T-cell (primary cell): Measurements from ENCODE around the gene PCARE. TPM values are rescaled to one million over a fixed set of nuclear protein-coding genes. Genes with fewer than 3 reads are reported as not detected.

Experiments
- ATAC-seq, 4 experiments: fragments of 200-7000 bp in 3 of 4; fragments of 150-1000 bp in 1 of 4; cut with Tn5 transposase; replicated peaks in 1 of 4; 1 replicate in 3 of 4; 2 replicates in 1 of 4; pipeline ENCODE4 v1.10.0; 2021; ENCODE audit warnings: moderate library complexity in 3 of 4, mild to moderate bottlenecking in 2 of 4, moderate number of reproducible peaks in 1 of 4
- CTCF ChIA-PET, 2 donors: fragments of 300-600 bp; sonication (Branson Sonifier 250); formaldehyde crosslinking; loops; one replicate each; lab custom pipeline; 2022; ENCODE audit warnings: antibody characterized with exemption in 2 of 2; lab: Charles Lee
- POLR2A ChIA-PET, 2 donors: fragments of 300-600 bp; sonication (Branson Sonifier 250); formaldehyde crosslinking; loops; one replicate each; lab custom pipeline; 2022; ENCODE audit warnings: antibody characterized with exemption in 2 of 2; lab: Charles Lee
- DNase-seq, 35 experiments: peaks; one replicate each; pipeline versions ENCODE4 v3.0.0 to v3.0.0-alpha.2; 2013 to 2023
- H3K27ac ChIP-seq: one replicate; pipeline ENCODE4 v1.5.1; 2013; ENCODE audit warnings: low read length
- H3K27me3 ChIP-seq, 2 experiments: replicated peaks in 1 of 2; 1 replicate in 1 of 2; 2 replicates in 1 of 2; pipeline versions ENCODE4 v1.6.1 to v1.7.0; 2013; ENCODE audit warnings: low read length in 1 of 2, mixed read lengths in 1 of 2; ENCODE audit not compliant: control insufficient read depth in 2 of 2, insufficient read depth in 2 of 2; ENCODE audit errors: extremely low read depth in 1 of 2
- H3K36me3 ChIP-seq, 2 donors: 1 replicate in 1 of 2; 2 replicates in 1 of 2; pipeline versions ENCODE4 v1.6.1 to v1.7.0; 2013; ENCODE audit warnings: low read length in 1 of 2; ENCODE audit not compliant: control insufficient read depth in 2 of 2, insufficient read depth in 1 of 2; ENCODE audit errors: extremely low read depth in 1 of 2
- H3K4me1 ChIP-seq, 2 experiments: 1 replicate in 1 of 2; 2 replicates in 1 of 2; pipeline versions ENCODE4 v1.6.1 to v1.7.0; 2013; ENCODE audit warnings: low read length in 2 of 2, mixed read lengths in 1 of 2; ENCODE audit not compliant: insufficient read depth in 2 of 2, control insufficient read depth in 1 of 2; ENCODE audit errors: extremely low read depth in 1 of 2
- H3K4me3 ChIP-seq, 2 donors: 1 replicate in 1 of 2; 2 replicates in 1 of 2; pipeline versions ENCODE4 v1.5.1 to v1.7.0; 2013; ENCODE audit warnings: mild to moderate bottlenecking in 2 of 2, low read length in 1 of 2, moderate library complexity in 1 of 2; ENCODE audit not compliant: control insufficient read depth in 1 of 2; ENCODE audit errors: extremely low read depth in 1 of 2
- H3K9me3 ChIP-seq: 2 replicates; pipeline ENCODE4 v1.7.0; 2013
- H3K27ac Mint-ChIP-seq, 2 donors: one replicate each; pipeline ENCODE4 v1.8.0; 2020 to 2021; ENCODE audit warnings: mild to moderate bottlenecking in 2 of 2, mixed read lengths in 2 of 2
- H3K27me3 Mint-ChIP-seq, 2 donors: one replicate each; pipeline ENCODE4 v1.8.0; 2021 to 2022; ENCODE audit warnings: mixed read lengths in 2 of 2
- H3K36me3 Mint-ChIP-seq: one replicate; pipeline ENCODE4 v1.8.0; 2021; ENCODE audit warnings: mixed read lengths
- H3K4me1 Mint-ChIP-seq, 3 donors: one replicate each; pipeline ENCODE4 v1.8.0; 2020 to 2022; ENCODE audit warnings: mixed read lengths in 3 of 3, mild to moderate bottlenecking in 1 of 3
- H3K4me3 Mint-ChIP-seq, 3 donors: one replicate each; pipeline ENCODE4 v1.8.0; 2020 to 2022; ENCODE audit warnings: mild to moderate bottlenecking in 3 of 3, mixed read lengths in 3 of 3, moderate library complexity in 3 of 3
- H3K9me3 Mint-ChIP-seq, 3 donors: one replicate each; pipeline ENCODE4 v1.8.0; 2020 to 2022; ENCODE audit warnings: mixed read lengths in 3 of 3
- WGBS: methylation state at CpG from one replicate; pipeline ENCODE4 v1.1.5; 2013; ENCODE audit warnings: missing lambda C conversion rate; ENCODE audit not compliant: insufficient coverage; 5-methylcytosine and 5-hydroxymethylcytosine counted together
- total RNA-seq, 35 experiments: library from RNA in 6 of 35; stranded (reverse) in 6 of 35; fragments of 120-200 nt in 1 of 35; gene quantifications; one replicate each; pipeline versions ENCODE4 v1.2.1 to v1.2.4 and lab custom pipeline; 2013 to 2026

Gene PCARE
- total RNA-seq, 5 donors from 2014 or later (not counting 1 experiment from before 2014, with no cell fraction given): not detected

DNA sequence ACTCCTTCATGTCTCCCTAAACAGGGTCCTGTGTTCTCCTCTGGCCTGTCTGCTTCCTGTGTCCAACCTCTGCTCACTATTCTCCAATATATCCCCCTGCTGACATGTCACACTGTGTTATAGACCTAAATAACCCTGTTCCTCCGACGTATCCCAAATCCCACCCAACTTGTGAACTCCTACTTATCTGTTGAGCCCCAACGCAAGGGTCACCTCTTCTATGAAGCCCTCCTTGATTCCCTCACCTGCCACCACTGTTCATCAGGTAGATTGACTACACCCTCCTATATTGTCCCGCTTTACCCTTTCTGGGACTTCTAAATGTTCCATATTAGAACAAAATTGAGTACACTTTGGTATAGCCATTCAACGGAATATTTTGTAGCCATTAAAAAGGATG lies 42.1 kb downstream of the PCARE start:
- no peaks in the 10 kb centered on the region for H3K27me3 Mint-ChIP-seq
- Histone ChIP-seq H3K4me1 (peaks cover 0 to 23% of the 10 kb centered on the region in 2 experiments), H3K27ac (no peak overlapping the region), H3K36me3 (peaks cover 0 to 6% of the 10 kb centered on the region in 2 donors), H3K27me3 (no peaks in the 10 kb centered on the region), H3K4me3 (no peak overlapping the region), H3K9me3 (no peaks in the 10 kb centered on the region)
- H3K4me1 Mint-ChIP-seq: peaks cover 11 to 18% (median 16%) of the 10 kb centered on the region in 3 donors
- no peaks in the 10 kb centered on the region for H3K9me3 Mint-ChIP-seq
- DNase-seq (no peak), ATAC-seq (no peak)
- WGBS: 97% methylated on average over 3 of the region's 5 CpGs
- no peak overlapping the region for H3K4me3 Mint-ChIP-seq
- no peak overlapping the region for H3K27ac Mint-ChIP-seq
- ChIA-PET POLR2A (no interaction called here), CTCF (no interaction called here)
- peaks cover 6% of the 10 kb centered on the region for H3K36me3 Mint-ChIP-seq

DNA sequence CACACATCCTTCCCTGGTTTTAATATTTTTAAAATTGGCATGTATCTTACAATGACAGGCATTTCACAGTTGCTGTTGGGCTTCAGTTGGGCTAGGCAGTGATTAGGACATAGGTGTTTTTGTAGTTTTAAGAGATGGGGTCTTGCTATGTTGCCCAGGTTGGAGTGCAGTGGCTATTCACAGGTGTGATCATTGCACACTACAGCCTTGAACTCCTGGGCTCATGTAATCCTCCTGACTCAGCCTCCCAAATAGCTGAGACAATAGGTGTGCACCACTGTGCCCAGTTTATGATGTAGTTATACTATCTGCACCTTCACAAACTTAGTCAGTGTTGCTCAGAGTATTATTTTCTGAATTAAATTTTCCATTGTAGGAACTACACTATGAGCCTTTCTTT lies 43.3 kb downstream of the PCARE start:
- DNase-seq (no peak), ATAC-seq (no peak)
- no peaks in the 10 kb centered on the region for H3K27me3 ChIP-seq
- CTCF ChIA-PET: no interaction called here
- peaks cover 0 to 3% of the 10 kb centered on the region in 2 donors for H3K36me3 ChIP-seq
- H3K4me3 ChIP-seq: no peak overlapping the region
- Mint-ChIP-seq H3K27me3 (no peaks in the 10 kb centered on the region), H3K9me3 (no peaks in the 10 kb centered on the region), H3K27ac (no peak overlapping the region), H3K4me3 (no peak overlapping the region), H3K4me1 (peaks cover 11 to 16% (median 15%) of the 10 kb centered on the region in 3 donors), H3K36me3 (peaks cover 6% of the 10 kb centered on the region)
- H3K9me3 ChIP-seq: no peaks in the 10 kb centered on the region
- no peak overlapping the region for H3K27ac ChIP-seq
- POLR2A ChIA-PET: no interaction called here
- H3K4me1 ChIP-seq: peaks cover 0 to 23% of the 10 kb centered on the region in 2 experiments

- H3K4me1 ChIP-seq: no peaks in the 10 kb centered on the region
- ATAC-seq: no peak
- H3K9me3 ChIP-seq: no peaks in the 10 kb centered on the region
- Mint-ChIP-seq H3K27me3 (no peaks in the 10 kb centered on the region), H3K4me1 (no peaks in the 10 kb centered on the region), H3K4me3 (no peak overlapping the region), H3K36me3 (peaks cover 6% of the 10 kb centered on the region), H3K27ac (no peak overlapping the region), H3K9me3 (no peaks in the 10 kb centered on the region)
- ChIA-PET POLR2A (no interaction called here), CTCF (interaction anchor here in 1 of 2 donors (0.5 kb wide), 1 partner anchor 187 kb away, joined by 8 read pairs; no protein-coding TSS in a partner anchor)
- H3K4me3 ChIP-seq: no peak overlapping the region
- no peak overlapping the region for H3K27ac ChIP-seq
- peaks cover 0 to 3% of the 10 kb centered on the region in 2 donors for H3K36me3 ChIP-seq
- WGBS: 100% methylated on average over 2 of the region's 3 CpGs
- no peak for DNase-seq
- H3K27me3 ChIP-seq: no peaks in the 10 kb centered on the region
Measured at GRCh38 chr2:29025711-29026110, 48.6 kb downstream of the PCARE start.

DNA sequence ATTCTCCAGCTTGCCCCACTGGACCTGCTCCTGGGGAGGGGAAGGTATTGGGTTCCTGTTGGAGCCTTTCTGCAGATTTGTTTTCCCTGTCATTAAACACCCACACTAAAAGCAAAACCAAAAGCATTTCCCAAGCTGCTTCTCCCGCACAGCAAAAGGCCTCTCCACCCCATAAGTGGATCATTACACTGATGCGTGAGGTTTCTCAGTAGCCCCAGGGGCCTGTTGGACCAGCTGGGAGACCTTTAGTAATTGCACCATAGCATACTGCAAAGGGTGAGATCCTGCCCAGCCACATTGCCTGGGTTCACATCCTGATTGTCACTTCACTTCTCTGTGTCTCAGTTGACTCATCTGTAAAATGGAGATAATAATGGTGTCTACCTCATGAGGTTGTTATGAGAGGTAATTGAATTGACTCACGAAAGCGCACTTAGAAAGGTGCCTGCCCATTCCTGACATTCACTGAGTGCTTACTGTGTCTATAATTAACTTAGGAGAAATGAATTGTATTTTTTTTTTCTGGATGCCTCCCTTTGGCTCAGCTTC lies 49.4 kb downstream of the PCARE start:
- Mint-ChIP-seq H3K27ac (no peak overlapping the region), H3K36me3 (peaks cover 3% of the 10 kb centered on the region), H3K4me3 (no peak overlapping the region), H3K27me3 (no peaks in the 10 kb centered on the region), H3K4me1 (no peaks in the 10 kb centered on the region), H3K9me3 (no peaks in the 10 kb centered on the region)
- POLR2A ChIA-PET: no interaction called here
- no peak for ATAC-seq
- WGBS: 100% methylated on average over 2 of the region's 4 CpGs
- Histone ChIP-seq H3K4me1 (no peaks in the 10 kb centered on the region), H3K9me3 (no peaks in the 10 kb centered on the region), H3K27me3 (no peaks in the 10 kb centered on the region), H3K27ac (no peak overlapping the region), H3K4me3 (no peak overlapping the region), H3K36me3 (peaks cover 0 to 3% of the 10 kb centered on the region in 2 donors)
- DNase-seq: no peak
- CTCF ChIA-PET: no interaction called here

DNA sequence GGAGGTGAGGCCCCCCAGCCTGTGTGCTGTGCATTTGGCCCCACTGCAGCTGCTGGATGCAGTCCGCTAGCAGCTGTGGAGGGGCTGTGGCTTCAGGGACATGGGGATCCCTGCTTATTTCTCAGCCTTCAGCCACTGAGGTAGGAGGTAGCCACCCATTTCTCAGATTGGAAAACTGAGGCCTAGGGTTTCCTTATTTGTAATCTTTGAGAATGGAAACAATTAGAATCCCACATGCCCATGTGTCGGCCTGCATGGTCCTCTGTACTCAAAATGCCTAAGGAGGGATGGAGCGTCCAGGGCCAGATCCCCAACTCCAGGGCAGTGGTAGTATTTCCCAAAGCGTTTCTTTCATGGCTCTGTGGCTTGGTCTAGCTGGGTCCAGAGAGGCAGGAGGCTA lies 51.1 kb downstream of the PCARE start:
- Histone ChIP-seq H3K27ac (no peak overlapping the region), H3K4me1 (peaks cover 0 to 1% of the 10 kb centered on the region in 2 experiments), H3K36me3 (peaks cover 0 to 3% of the 10 kb centered on the region in 2 donors), H3K27me3 (no peaks in the 10 kb centered on the region), H3K9me3 (no peaks in the 10 kb centered on the region), H3K4me3 (no peak overlapping the region)
- ATAC-seq (no peak), DNase-seq (no peak)
- no peaks in the 10 kb centered on the region for H3K27me3 Mint-ChIP-seq
- H3K36me3 Mint-ChIP-seq: peaks cover 3% of the 10 kb centered on the region
- ChIA-PET CTCF (no interaction called here), POLR2A (no interaction called here)
- peaks cover 0 to 2% (median 0%) of the 10 kb centered on the region in 3 donors for H3K4me1 Mint-ChIP-seq
- H3K27ac Mint-ChIP-seq: no peak overlapping the region
- H3K4me3 Mint-ChIP-seq: no peak overlapping the region
- no peaks in the 10 kb centered on the region for H3K9me3 Mint-ChIP-seq
- 100% methylated on average over 4 of the region's 4 CpGs for WGBS

DNA sequence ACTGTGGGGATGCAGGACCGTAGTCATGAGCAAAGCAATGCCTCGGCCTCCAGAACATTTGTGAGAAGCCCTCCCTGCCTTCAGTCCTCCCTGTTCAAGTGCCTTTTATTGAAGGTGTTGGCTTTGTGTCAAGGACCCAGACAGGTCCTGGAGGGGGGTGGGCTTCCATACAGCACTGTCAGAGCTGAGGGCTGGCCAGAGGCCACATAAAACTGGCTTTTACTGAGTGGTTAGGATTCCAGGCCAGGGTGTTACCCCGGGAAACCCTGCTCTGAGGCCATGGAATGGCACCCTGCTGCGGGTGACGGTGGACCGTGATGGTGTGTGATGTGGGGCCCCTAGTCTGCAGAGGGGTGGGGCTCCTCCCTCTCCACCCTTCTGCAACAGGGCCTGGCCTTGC lies 51.6 kb downstream of the PCARE start:
- Histone ChIP-seq H3K9me3 (no peaks in the 10 kb centered on the region), H3K36me3 (no peaks in the 10 kb centered on the region), H3K27ac (no peak overlapping the region), H3K4me3 (no peak overlapping the region), H3K4me1 (peaks cover 0 to 6% of the 10 kb centered on the region in 2 experiments), H3K27me3 (no peaks in the 10 kb centered on the region)
- ChIA-PET POLR2A (no interaction called here), CTCF (no interaction called here)
- Mint-ChIP-seq H3K9me3 (no peaks in the 10 kb centered on the region), H3K27ac (no peak overlapping the region), H3K27me3 (no peaks in the 10 kb centered on the region), H3K36me3 (peaks cover 3% of the 10 kb centered on the region), H3K4me1 (peaks cover 0 to 5% (median 0%) of the 10 kb centered on the region in 3 donors), H3K4me3 (no peak overlapping the region)
- no peak for ATAC-seq
- no peak for DNase-seq
- WGBS: 100% methylated on average over 1 of the region's 6 CpGs

- Histone ChIP-seq H3K9me3 (no peaks in the 10 kb centered on the region), H3K36me3 (no peaks in the 10 kb centered on the region), H3K4me3 (no peak overlapping the region), H3K27ac (no peak overlapping the region), H3K27me3 (no peaks in the 10 kb centered on the region), H3K4me1 (peaks cover 0 to 14% of the 10 kb centered on the region in 2 experiments)
- Mint-ChIP-seq H3K36me3 (no peaks in the 10 kb centered on the region), H3K4me3 (no peak overlapping the region), H3K27me3 (no peaks in the 10 kb centered on the region), H3K9me3 (no peaks in the 10 kb centered on the region), H3K27ac (no peak overlapping the region), H3K4me1 (peaks cover 2 to 7% (median 3%) of the 10 kb centered on the region in 3 donors)
- ChIA-PET CTCF (no interaction called here), POLR2A (no interaction called here)
- DNase-seq (no peak), ATAC-seq (no peak)
- WGBS: 93% methylated on average over 6 of the region's 11 CpGs
Measured at GRCh38 chr2:29021886-29022285, 52.4 kb downstream of the PCARE start.
